Measurements from ENCODE around the gene ADNP. TPM values are rescaled to one million over a fixed set of nuclear protein-coding genes. Genes with fewer than 3 reads are reported as not detected.

The ADNP gene
- total RNA-seq, 1 donor from 2014 or later: 32.8 TPM

DNA sequence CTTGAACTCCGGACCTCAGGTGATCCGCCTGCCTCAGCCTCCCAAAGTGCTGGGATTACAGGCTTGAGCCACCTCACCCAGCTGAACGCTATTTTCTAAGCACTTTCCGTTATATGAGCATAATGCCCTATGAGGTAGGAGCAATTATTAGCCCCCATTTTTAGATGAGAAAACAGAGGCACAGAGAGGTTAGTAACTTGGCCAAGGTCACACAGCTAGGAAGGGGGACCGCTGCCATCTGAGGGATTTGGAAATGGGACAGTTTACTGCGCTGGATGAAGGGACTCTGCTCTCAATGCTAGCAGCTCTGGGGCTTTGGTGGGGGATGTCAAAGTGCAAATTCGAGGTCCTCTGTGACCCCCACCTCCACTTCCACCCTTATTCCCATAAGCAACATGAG, 73.9 kb downstream of the ADNP start:
- DNase-seq (ENCODE audit: low spot score): no peak
- intact Hi-C loops (cut with DNase I): no loop called here

GRCh38 chr20:50856475-50857041, 74.7 kb downstream of the ADNP start:
- intact Hi-C loops (cut with DNase I): no loop called here
- DNase-seq (ENCODE audit: low spot score): no peak

DNA sequence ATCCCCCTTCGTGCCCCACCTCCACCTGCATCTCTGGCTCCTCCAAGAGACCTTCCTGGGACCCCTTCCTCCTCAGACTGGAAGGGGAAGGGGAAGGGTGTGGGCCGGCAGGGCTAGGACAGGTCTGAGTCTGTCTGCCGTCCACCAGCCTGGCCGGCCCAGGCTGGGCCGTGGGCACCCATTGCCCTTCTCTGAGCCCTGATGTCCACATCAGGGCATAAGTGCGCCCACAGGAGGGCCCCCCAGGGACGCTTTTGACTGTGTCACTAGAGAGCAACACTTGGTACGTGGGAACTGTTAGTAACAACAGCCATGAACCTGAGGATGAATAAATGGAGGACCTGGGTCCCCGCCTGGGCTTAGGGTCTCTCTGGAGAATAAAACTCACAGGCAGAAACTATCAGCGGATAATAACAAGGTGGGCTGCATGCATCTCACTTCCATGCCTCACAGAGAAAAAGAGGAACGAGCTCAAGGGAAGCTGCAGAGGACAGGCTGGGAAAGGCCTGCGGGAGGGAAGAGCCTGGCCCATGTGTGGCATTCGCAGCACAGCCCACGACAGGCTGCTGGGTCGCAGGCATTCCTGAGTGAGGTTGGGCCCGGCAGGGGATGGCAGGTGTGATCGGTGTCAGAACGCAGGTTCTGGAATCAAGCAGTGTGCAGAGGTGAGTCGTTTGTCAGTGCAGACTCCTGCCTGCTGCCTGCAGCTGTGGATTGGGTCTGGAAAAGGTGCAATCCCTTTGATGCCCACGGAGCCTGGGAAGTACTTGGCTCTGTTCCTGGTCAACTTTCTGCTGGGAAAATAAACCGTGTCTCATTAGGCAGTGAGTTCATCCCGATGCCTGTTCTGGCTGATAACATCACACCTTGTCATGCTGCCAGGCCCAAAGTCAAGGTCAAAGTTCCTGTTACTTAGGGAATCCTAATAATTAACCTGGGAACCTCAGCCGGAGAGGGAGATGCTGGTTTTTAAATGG, 75.5 kb downstream of the ADNP start:
- DNase-seq (ENCODE audit: low spot score): no peak

DNA sequence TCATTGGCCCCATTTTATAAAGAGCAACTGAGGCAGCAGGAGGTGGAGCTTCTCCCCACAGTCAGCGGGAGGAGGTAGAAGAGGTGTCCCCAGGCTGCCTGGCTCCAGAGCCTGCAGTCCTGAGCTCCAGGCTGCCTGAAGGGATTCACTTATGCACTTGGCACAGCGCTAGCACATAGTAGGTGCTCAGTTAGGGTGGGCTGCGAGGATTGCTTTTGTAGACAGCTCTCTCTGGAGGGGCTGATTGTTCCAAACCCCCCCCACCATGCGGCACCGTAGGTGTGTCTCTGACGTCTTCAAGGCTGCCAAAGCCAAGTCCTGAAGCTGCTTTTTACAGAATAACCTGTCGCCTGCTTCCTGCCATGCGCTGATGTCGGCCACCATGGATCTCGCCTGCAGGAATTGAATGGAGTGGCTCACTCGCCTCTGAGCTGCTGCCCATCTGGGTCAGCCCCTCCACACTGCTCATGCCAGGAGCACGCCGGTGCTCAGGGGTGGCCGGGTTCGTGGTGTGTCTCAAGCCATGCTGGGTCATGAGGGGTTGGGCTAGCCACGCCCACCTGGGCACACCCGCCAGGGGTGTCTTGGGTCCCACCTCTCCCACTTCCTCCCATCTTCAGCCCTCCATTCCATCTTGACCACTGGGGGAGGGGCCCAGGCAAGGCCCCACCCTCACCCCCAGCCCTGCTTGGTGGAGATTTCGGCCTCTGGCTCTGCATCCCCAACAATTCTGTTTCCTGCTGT, 76.6 kb downstream of the ADNP start:
- no peak for DNase-seq (ENCODE audit: low spot score)
- intact Hi-C loops (cut with DNase I): no loop called here

More for the DNA sequence above, 75.5 kb downstream of the ADNP start:
- intact Hi-C loops (cut with DNase I): no loop called here

DNA sequence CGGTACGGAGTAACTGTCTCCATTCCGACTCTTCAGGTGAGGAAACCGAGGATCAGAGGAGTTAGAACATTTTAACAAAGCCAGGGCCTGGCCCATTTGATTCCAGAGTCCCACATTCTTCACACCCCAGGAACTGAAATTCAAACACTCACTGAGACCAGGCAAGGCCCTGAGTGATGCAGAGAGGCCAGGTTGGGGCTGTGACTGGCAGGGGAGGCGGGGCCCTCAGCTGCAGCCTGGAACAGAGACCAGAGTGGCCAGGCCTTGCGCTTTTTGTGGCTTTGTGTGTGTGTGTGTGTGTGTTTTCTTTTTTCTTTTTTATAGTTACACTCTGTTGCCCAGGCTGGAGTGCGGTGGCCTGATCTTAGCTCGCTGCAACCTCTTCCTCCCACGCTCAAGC, 79.2 kb downstream of the ADNP start:
- intact Hi-C loops (cut with DNase I): no loop called here
- DNase-seq (ENCODE audit: low spot score): no peak

DNA sequence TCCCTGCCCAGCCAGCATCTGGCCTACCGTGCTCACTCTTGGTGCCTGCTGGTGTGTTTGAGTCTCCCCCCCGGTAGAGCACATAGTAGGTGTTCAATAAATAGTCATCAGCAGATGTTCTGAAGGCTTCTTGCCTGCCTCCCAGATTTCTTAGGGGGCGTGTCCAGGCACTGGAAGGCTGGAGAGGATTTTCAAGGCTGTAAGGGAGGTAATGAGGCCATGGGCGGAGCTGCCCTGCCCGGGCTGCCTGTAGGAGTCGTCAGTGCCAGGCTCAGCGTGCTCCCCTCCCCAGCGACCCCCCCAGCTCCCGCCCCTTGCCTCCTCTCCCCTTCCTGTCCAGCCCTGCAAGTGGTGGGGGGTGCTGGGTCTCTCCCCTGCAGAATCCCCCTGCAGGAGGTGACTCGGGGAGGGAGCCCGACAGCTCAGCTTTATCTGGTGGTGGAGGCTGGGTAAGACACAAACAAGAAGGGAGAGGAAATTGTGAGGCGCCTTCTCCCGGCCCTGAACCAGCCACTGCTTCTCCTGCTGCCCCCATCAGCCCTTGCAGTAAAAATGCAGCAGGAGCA, 80.4 kb downstream of the ADNP start:
- DNase-seq (ENCODE audit: low spot score): no peak
- intact Hi-C loops (cut with DNase I): no loop called here

GRCh38 chr20:50848846-50849673, 82.2 kb downstream of the ADNP start:
- intact Hi-C loops (cut with DNase I): no loop called here
- no peak for DNase-seq (ENCODE audit: low spot score)

GRCh38 chr20:50848341-50848808, 82.9 kb downstream of the ADNP start:
- intact Hi-C loops (cut with DNase I): no loop called here

DNA sequence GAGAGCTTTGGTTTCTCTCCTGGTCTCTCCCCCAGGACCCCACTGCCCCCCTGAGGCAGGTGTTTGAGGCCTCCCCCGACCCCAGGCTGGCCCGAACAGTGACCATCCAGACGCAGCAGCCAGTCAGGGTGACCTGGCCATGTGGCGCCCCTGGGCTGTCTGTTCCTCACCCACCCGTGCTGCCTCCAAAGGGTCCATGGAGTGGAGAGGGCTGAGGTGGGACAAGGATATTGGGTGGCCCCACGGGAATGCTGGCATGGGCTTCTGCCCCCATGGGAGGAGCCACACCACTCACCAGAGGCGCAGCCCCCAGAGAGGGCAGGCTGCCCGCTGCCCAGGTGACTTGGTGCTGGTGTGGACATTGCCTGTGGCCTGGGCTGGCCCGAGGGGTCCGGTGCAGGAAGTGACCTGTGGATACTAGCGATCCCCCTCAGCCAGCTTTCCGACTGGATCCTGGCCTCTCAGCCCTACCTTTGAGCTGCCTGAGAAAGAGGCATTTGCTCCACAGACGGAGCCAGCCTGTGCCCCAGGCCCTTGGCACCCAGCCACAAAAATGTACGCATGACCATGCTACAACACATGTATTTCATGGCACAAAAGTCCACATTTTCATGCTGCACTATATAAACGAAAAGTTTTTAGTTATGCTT, 85.5 kb downstream of the ADNP start:
- intact Hi-C loops (cut with DNase I): no loop called here
- DNase-seq (ENCODE audit: low spot score): no peak

More at GRCh38 chr20:50848341-50848808, 82.9 kb downstream of the ADNP start:
- no peak for DNase-seq (ENCODE audit: low spot score)

DNA sequence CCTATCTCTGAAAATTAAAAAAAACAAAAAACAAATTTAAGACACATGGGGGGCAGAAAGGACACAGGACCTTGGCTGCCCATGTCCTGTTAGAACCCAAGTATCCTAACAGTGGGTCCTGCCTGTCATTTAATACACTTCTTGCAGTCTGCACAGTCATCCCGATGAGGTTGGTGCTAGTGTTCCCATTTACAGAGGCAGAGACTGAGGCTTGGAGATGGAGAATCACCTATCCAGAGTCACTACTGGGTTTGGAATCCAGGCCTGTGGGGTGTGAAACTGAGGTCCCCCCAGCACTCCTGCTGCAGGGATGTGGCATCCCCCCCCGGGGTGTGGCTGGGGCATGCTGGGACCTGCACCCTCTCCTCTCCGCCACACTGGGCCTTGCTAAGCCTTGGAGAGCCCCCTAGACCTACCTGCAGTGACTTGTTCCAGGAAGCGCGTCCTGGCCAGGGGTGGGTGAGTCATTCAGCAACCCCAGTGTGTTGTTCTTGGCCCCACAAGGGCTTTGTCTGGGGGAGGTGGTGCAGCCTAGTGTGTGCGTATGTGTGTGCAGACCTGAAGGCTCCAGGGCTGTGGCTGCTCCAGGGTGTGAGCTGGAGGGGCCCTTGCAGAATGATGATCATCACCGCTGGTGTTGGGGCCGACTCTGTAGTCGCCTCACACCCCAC, 86.7 kb downstream of the ADNP start:
- DNase-seq (ENCODE audit: low spot score): no peak
- intact Hi-C loops (cut with DNase I): no loop called here

- no peak for DNase-seq (ENCODE audit: low spot score)
- intact Hi-C loops (cut with DNase I): no loop called here
These were observed 87.6 kb downstream of the ADNP start for GRCh38 chr20:50843331-50844276.

DNA sequence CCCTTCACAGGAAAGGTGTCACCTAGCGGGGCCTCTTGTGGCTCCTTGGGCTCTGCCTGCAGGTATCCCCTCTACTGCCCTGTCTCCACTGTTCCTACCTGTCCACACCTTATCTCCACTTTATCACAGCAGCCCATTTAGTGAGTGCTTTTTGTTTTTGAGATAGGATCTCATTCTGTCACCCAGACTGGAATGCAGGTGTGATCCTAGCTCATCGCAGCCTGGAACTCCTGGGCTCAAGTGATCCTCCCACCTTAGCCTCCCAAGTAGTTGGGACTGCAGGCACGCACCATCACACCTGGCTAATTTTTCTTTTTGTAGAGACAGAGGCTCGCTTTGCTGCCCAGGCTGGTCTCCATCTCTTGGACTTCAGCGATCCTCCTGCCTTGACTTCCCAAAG, 88.4 kb downstream of the ADNP start:
- no peak for DNase-seq (ENCODE audit: low spot score)
- intact Hi-C loops (cut with DNase I): no loop called here

Other genes with a start within 250 kb of the ADNP start
- gene RIPOR3, start 239.9 kb downstream of the ADNP start, total RNA-seq: 3.4 TPM
- gene PARD6B, start 199.9 kb downstream of the ADNP start, total RNA-seq: 3.7 TPM
- 3.0 TPM for gene BCAS4, start 136.4 kb downstream of the ADNP start, total RNA-seq
- 48.6 TPM for gene DPM1, start 27.1 kb upstream of the ADNP start, total RNA-seq
- gene MOCS3, start 27.4 kb upstream of the ADNP start, total RNA-seq: 2.8 TPM
- gene KCNG1, start 91.7 kb upstream of the ADNP start, total RNA-seq: 0.48 TPM

Measured in cardiac septum (tissue), 1 donor.